Keratinocyte (primary cell): ENCODE results near the gene PKNOX2.

Source experiments
- EZH2 ChIP-seq: IDR thresholded peaks from one replicate; pipeline ENCODE4 v1.6.1; 2012; ENCODE audit warnings: inconsistent platforms, mild to moderate bottlenecking, low read length, moderate library complexity
- TF ChIP-seq, protein P1 (sequence below), 3 experiments: IDR thresholded peaks in 1 of 3; conservative IDR thresholded peaks in 1 of 3; optimal IDR thresholded peaks in 1 of 3; 2 replicates in 2 of 3; 3 replicates in 1 of 3; pipeline versions ENCODE3 to v1.5.1; 2011; ENCODE audit warnings: low read length in 3 of 3, mild to moderate bottlenecking in 3 of 3, moderate library complexity in 2 of 3, control low read depth in 1 of 3, inconsistent platforms in 1 of 3; ENCODE audit not compliant: insufficient read depth in 2 of 3; ENCODE audit errors: extremely low read depth in 1 of 3

DNA sequence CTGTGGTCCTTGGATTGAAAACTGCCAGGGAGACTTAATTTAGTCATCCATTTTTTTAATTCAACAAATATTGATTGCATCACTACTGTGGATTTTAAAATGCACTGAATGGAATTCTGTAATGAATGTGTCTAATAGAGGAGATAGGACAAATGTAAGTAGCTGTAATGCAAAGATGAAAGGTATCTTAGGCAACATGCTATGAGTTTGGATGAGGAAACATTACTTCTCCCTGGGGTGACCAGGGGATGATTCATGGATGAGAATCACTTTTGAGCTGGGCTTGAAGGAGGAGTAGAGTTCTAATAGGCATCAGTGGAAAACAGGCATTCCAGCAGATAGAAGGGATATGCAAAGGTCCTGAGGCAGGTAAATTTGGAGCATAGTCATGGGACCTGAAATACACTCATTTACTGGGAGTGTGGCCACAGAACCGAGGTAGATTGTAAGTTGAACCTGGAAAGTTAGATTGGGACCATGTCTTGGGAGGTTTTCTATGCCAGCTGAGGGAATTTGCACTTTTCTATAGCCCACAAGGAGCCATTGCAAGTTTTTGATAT lies 43.4 kb downstream of the PKNOX2 start:
- no peak for TF ChIP-seq EZH2
- TF ChIP-seq, protein P1, sequence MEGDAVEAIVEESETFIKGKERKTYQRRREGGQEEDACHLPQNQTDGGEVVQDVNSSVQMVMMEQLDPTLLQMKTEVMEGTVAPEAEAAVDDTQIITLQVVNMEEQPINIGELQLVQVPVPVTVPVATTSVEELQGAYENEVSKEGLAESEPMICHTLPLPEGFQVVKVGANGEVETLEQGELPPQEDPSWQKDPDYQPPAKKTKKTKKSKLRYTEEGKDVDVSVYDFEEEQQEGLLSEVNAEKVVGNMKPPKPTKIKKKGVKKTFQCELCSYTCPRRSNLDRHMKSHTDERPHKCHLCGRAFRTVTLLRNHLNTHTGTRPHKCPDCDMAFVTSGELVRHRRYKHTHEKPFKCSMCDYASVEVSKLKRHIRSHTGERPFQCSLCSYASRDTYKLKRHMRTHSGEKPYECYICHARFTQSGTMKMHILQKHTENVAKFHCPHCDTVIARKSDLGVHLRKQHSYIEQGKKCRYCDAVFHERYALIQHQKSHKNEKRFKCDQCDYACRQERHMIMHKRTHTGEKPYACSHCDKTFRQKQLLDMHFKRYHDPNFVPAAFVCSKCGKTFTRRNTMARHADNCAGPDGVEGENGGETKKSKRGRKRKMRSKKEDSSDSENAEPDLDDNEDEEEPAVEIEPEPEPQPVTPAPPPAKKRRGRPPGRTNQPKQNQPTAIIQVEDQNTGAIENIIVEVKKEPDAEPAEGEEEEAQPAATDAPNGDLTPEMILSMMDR (optimal IDR thresholded peaks at IDR 0.05 in 1 of 3, IDR thresholded peaks at IDR 0.05 in 1 of 3, conservative IDR thresholded peaks at IDR 0.05 in 1 of 3; ENCODE audit: extremely low read depth in 1 of 3, insufficient read depth in 2 of 3, low read length in 3 of 3) = no peak
